Mesenchymal stem cell (in vitro differentiated cells and primary cell): ENCODE measurements around the gene ARID4B.

Experiments
- DNase-seq: peaks from one replicate; pipeline ENCODE4 v3.0.0-alpha.2; 2013
- H2AFZ ChIP-seq: one replicate; pipeline ENCODE4 v1.6.1; 2013; ENCODE audit warnings: low read depth, mild to moderate bottlenecking, control low read depth, inconsistent platforms, low read length, moderate library complexity
- H2AK5ac ChIP-seq: 2 replicates; pipeline ENCODE4 v1.6.1; 2013; ENCODE audit warnings: low read length, moderate library complexity, mild to moderate bottlenecking, inconsistent platforms; ENCODE audit not compliant: severe bottlenecking
- H2BK120ac ChIP-seq: one replicate; pipeline ENCODE4 v1.6.1; 2013; ENCODE audit warnings: low read depth, mild to moderate bottlenecking, inconsistent platforms, low read length, moderate library complexity
- H2BK12ac ChIP-seq, 2 experiments: one replicate each; pipeline ENCODE4 v1.6.1; 2013; ENCODE audit warnings: inconsistent platforms in 2 of 2, low read length in 2 of 2, mild to moderate bottlenecking in 2 of 2, moderate library complexity in 2 of 2, control low read depth in 1 of 2
- H2BK15ac ChIP-seq: one replicate; pipeline ENCODE4 v1.6.1; 2013; ENCODE audit warnings: mild to moderate bottlenecking, low read depth, inconsistent platforms; ENCODE audit not compliant: poor library complexity, severe bottlenecking
- H2BK5ac ChIP-seq: 2 replicates; pipeline ENCODE4 v1.6.1; 2013; ENCODE audit warnings: low read depth, mild to moderate bottlenecking, low read length, control low read depth, inconsistent platforms; ENCODE audit not compliant: poor library complexity, severe bottlenecking
- H3K14ac ChIP-seq, 2 experiments: one replicate each; pipeline ENCODE4 v1.6.1; 2013; ENCODE audit warnings: inconsistent platforms in 2 of 2, low read length in 2 of 2, control low read depth in 1 of 2, mild to moderate bottlenecking in 1 of 2, moderate library complexity in 1 of 2
- H3K18ac ChIP-seq, 2 experiments: one replicate each; pipeline ENCODE4 v1.6.1; 2013; ENCODE audit warnings: inconsistent platforms in 2 of 2, low read length in 2 of 2, control low read depth in 1 of 2, low read depth in 1 of 2, mild to moderate bottlenecking in 1 of 2
- H3K23ac ChIP-seq, 2 experiments: one replicate each; pipeline ENCODE4 v1.6.1; 2013; ENCODE audit warnings: inconsistent platforms in 2 of 2, low read length in 2 of 2, mild to moderate bottlenecking in 2 of 2, moderate library complexity in 2 of 2, control low read depth in 1 of 2
- H3K27ac ChIP-seq: 2 replicates; pipeline ENCODE4 v1.5.1; 2013; ENCODE audit warnings: mild to moderate bottlenecking, moderate library complexity, low read length, control low read depth, inconsistent platforms; ENCODE audit not compliant: poor library complexity, severe bottlenecking
- H3K27me3 ChIP-seq, 2 experiments: 2 replicates each; pipeline versions ENCODE4 v1.6.1 to v1.7.0; 2013; ENCODE audit warnings: low read length in 2 of 2, mild to moderate bottlenecking in 2 of 2, moderate library complexity in 2 of 2, control low read depth in 1 of 2, inconsistent platforms in 1 of 2; ENCODE audit not compliant: control insufficient read depth in 1 of 2, insufficient read depth in 1 of 2
- H3K36me3 ChIP-seq, 2 experiments: 2 replicates each; pipeline versions ENCODE4 v1.6.1 to v1.7.0; 2013; ENCODE audit warnings: low read length in 2 of 2, control low read depth in 1 of 2, inconsistent platforms in 1 of 2, low read depth in 1 of 2, mild to moderate bottlenecking in 1 of 2; ENCODE audit not compliant: insufficient read depth in 2 of 2, control insufficient read depth in 1 of 2
- H3K4ac ChIP-seq, 2 experiments: one replicate each; pipeline ENCODE4 v1.6.1; 2013; ENCODE audit warnings: inconsistent platforms in 2 of 2, low read length in 2 of 2, mild to moderate bottlenecking in 2 of 2, moderate library complexity in 2 of 2, control low read depth in 1 of 2, low read depth in 1 of 2
- H3K4me1 ChIP-seq: 2 replicates; pipeline ENCODE4 v1.6.1; 2013; ENCODE audit warnings: low read depth, low read length, control low read depth; ENCODE audit not compliant: control insufficient read depth, insufficient read depth
- H3K4me2 ChIP-seq: 2 replicates; pipeline ENCODE4 v1.6.1; 2013; ENCODE audit warnings: low read length, mild to moderate bottlenecking, inconsistent platforms; ENCODE audit not compliant: poor library complexity, severe bottlenecking
- H3K4me3 ChIP-seq, 2 experiments: 2 replicates each; pipeline versions ENCODE4 v1.5.1 to v1.7.0; 2013; ENCODE audit warnings: low read length in 2 of 2, mild to moderate bottlenecking in 2 of 2, control low read depth in 1 of 2, low read depth in 1 of 2; ENCODE audit not compliant: insufficient read depth in 1 of 2
- H3K79me1 ChIP-seq: replicated peaks from 2 replicates; pipeline ENCODE4 v1.6.1; 2013; ENCODE audit warnings: mild to moderate bottlenecking, control low read depth, low read length, inconsistent platforms; ENCODE audit not compliant: poor library complexity, severe bottlenecking
- H3K9ac ChIP-seq: 2 replicates; pipeline ENCODE4 v1.7.0; 2013; ENCODE audit warnings: mild to moderate bottlenecking, low read length, moderate library complexity
- H3K9me3 ChIP-seq: 2 replicates; pipeline ENCODE4 v1.7.0; 2013; ENCODE audit warnings: mild to moderate bottlenecking, low read length; ENCODE audit not compliant: control insufficient read depth
- H4K8ac ChIP-seq: one replicate; pipeline ENCODE4 v1.6.1; 2013; ENCODE audit warnings: inconsistent platforms, mild to moderate bottlenecking, low read length, moderate library complexity
- H4K91ac ChIP-seq: one replicate; pipeline ENCODE4 v1.6.1; 2013; ENCODE audit warnings: mild to moderate bottlenecking, low read length, inconsistent platforms
- WGBS: methylation state at CpG from one replicate; pipeline ENCODE4 v1.1.7; 2013; ENCODE audit warnings: mixed read lengths; 5-methylcytosine and 5-hydroxymethylcytosine counted together

ARID4B gene

DNA sequence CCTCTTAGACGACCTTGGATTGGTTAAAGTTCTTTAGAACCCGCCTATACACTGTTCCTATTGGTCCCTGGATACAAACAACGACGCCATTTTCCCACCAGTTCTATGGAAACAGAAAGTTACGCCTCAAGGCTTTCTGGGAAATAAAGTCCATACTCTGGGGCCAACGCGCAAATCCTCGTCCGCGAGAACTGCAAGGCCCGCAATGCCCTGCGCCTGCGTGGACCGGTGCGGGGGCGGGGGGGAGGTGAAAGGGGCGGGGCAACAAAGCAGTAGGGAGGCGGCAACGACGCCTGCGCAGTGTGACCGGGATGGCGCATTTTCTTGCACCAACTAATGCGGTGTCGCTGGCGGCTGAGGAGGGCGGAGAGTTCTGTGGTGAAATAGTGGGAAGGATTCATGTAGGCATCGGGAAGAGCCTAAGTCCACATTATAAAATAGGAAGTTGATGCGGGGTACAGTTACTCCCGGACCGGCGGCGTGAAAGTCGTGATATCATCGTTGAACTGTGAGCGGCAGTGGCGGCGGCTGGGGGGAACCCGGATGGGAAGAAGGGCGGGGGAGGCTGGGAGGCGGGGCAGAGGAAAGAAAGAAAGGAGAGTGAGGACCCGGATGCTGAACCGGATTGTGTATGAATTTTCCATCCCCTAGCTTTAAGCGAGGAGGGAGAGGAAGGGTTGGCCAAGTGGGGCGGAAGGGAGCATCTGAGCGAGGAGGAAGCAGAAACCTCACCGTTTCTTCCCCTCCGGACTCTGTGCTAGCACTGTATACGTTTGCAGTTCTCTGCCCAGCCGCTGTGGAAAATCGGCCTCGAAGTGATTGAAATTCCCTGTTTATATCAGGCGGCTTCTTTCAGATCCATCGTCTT, 526 bp upstream of the ARID4B start, which contains the start of gene GGPS1:
TSS of gene GGPS1 (plus strand) at position 300 of the 868 bp plus-strand sequence. CDS start 6,695 bp downstream, outside the sequence.
- H2BK120ac ChIP-seq, result peak within 1 kb of the TSS; percentile 91
- H3K9ac ChIP-seq, result peak within 1 kb of the TSS; percentile 99
- H3K14ac ChIP-seq, result peak within 1 kb of the TSS; percentile 35 to 74
- H3K9me3 ChIP-seq, result no peaks in the 10 kb centered on the region
- peak; percentile 100 for DNase-seq
- no peaks in the 10 kb centered on the region for H3K79me1 ChIP-seq
- WGBS, result under 1% methylated on average over 54 of the region's 54 CpGs
- H4K8ac ChIP-seq, result peak within 1 kb of the TSS; percentile 89
- H3K27me3 ChIP-seq, result no peaks in the 10 kb centered on the region
- H3K18ac ChIP-seq, result peak within 1 kb of the TSS; percentile 78 to 99
- H2BK5ac ChIP-seq, result peak within 1 kb of the TSS; percentile 53
- peak within 1 kb of the TSS; percentile 79 to 87 for H3K4ac ChIP-seq
- H2AFZ ChIP-seq, result no peak within 1 kb of the TSS
- H3K23ac ChIP-seq, result peak within 1 kb of the TSS in 1 of 2 experiments; percentile 50
- H4K91ac ChIP-seq, result peak within 1 kb of the TSS; percentile 80
- peaks cover 3 to 4% of the 10 kb centered on the region in 2 experiments for H3K36me3 ChIP-seq
- H2AK5ac ChIP-seq, result peak within 1 kb of the TSS; percentile 84
- peaks cover 3% of the 10 kb centered on the region for H3K4me1 ChIP-seq
- peak within 1 kb of the TSS; percentile 24 to 45 for H2BK12ac ChIP-seq
- H2BK15ac ChIP-seq, result peak within 1 kb of the TSS; percentile 89
- peak within 1 kb of the TSS; percentile 99 for H3K27ac ChIP-seq
- H3K4me2 ChIP-seq, result peak within 1 kb of the TSS; percentile 93
- peak within 1 kb of the TSS; percentile 95 to 96 for H3K4me3 ChIP-seq

DNA sequence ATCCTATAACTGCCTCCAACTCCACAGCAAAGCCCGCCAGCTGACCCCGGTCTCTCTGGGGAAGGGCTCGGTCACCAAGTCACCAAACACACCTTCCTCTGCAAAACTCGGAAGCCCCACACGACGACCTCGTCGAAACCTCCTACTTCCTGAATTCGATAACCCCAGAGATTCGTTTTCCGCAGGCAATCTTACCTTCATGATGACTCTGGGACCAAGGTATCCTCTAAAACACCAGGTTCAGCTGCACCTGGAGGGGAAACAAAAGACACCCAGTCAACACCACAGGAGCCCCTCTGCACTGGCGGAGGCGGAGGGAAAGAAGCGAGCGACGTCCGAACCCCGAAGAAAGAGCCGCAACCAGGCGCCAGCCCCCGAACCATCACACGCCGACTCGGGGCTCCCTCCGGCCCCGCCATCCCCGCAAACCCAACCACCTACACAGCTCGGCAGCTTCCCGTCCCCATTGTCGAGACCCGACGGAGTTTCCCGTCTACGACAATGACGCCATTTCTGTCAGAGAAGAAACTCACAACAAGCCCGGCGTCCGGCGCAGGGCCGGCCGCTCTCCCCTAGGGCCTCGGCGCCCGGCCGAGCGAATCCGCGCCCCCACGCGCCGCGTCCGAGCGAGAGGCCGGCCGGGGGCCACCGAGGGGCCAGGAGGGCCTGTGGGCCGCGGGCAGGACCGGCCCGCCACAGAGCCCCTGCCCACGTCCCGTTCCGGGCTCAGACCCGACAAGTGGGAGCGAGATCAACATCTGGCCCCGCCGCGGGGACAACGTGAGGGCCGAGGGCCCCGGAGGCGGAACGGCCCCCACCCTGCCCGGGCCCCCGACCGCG, 1.0 kb downstream of the ARID4B start:
- Histone ChIP-seq H3K4me1 (peaks cover 3% of the 10 kb centered on the region), H3K27me3 (no peaks in the 10 kb centered on the region), H4K91ac (peak overlapping the region; percentile 61), H3K9ac (peak overlapping the region; percentile 95), H2BK15ac (peak overlapping the region; percentile 3), H3K4me2 (peak overlapping the region; percentile 93), H3K4ac (peak overlapping the region in 1 of 2 experiments; percentile 49), H3K4me3 (peak overlapping the region; percentile 94 to 96), H2BK120ac (peak overlapping the region; percentile 91), H3K36me3 (peaks cover 4 to 8% of the 10 kb centered on the region in 2 experiments), H3K79me1 (no peaks in the 10 kb centered on the region), H3K27ac (no peak overlapping the region), H3K14ac (peak overlapping the region; percentile 51 to 74), H3K23ac (peak overlapping the region in 1 of 2 experiments; percentile 90), H2AFZ (no peak overlapping the region), H4K8ac (peak overlapping the region; percentile 60), H2AK5ac (no peak overlapping the region), H3K18ac (peak overlapping the region; percentile 50 to 99), H2BK5ac (peak overlapping the region; percentile 53), H2BK12ac (no peak overlapping the region), H3K9me3 (no peaks in the 10 kb centered on the region)
- WGBS, result under 1% methylated on average over 53 of the region's 78 CpGs
- DNase-seq, result peak; percentile 58

DNA sequence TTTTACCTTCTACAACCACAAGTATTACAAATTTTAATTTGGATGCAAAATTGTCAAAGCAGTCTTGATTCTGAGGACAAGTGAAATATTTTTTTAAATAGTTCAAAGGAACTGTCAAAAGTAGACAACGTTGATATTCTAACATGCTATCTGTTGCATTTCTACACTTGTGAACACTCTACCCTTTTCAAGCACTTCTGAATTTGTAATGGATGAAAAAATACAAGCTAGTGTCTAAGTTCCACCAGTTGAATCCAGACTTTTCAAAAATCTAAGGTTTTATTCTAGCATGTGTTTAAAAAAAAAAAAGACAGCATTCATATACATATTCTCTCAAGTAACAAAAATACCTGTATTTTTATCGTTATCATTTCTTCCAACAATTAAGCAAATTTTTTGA, 2.1 kb downstream of the ARID4B start:
- no peak overlapping the region for H3K4me2 ChIP-seq
- H2AFZ ChIP-seq, result no peak overlapping the region
- no peak overlapping the region for H2BK15ac ChIP-seq
- H3K4ac ChIP-seq, result no peak overlapping the region
- peak overlapping the region in 1 of 2 experiments; percentile 94 for H3K4me3 ChIP-seq
- no peak overlapping the region for H3K18ac ChIP-seq
- no peak overlapping the region for H3K23ac ChIP-seq
- no peaks in the 10 kb centered on the region for H3K9me3 ChIP-seq
- H3K27ac ChIP-seq, result no peak overlapping the region
- H2AK5ac ChIP-seq, result no peak overlapping the region
- no peak overlapping the region for H4K8ac ChIP-seq
- no peak for DNase-seq
- H4K91ac ChIP-seq, result no peak overlapping the region
- no peak overlapping the region for H2BK5ac ChIP-seq
- peaks cover 4 to 11% of the 10 kb centered on the region in 2 experiments for H3K36me3 ChIP-seq
- H2BK120ac ChIP-seq, result no peak overlapping the region
- no peak overlapping the region for H2BK12ac ChIP-seq
- no peak overlapping the region for H3K14ac ChIP-seq
- H3K9ac ChIP-seq, result peak overlapping the region; percentile 95
- H3K79me1 ChIP-seq, result no peaks in the 10 kb centered on the region
- no peaks in the 10 kb centered on the region for H3K27me3 ChIP-seq
- WGBS, result 92% methylated on average over 1 of the region's 2 CpGs
- peaks cover 5% of the 10 kb centered on the region for H3K4me1 ChIP-seq
